ENCODE results near the gene ADARB2. TPM values are rescaled to one million over a fixed set of nuclear protein-coding genes. Genes with fewer than 3 reads are reported as not detected.
A peak's percentile ranks its signal among the peaks of the same experiment; 100 is the strongest.

ADARB2 gene
- total RNA-seq, 4 donors from 2014 or later: 0.32 to 1.6 (median 0.80) TPM

DNA sequence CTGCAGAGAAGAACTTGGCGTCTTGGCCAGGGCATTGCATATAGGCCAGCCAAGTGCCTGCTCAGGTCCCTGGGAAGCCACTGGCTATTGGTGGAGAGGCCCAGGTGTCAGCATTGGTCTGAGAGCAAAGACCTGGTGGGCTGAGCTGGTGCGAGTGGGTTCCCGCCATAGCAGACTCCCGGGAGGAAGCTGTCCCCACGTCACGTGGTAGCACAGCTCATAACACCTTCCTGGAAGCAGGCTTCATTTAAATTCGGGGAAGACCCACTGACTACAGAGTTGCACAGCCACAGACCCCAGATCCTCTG lies 550.7 kb downstream of the ADARB2 start:
- no peak overlapping the region for H3K4me3 ChIP-seq
- DNase-seq (ENCODE audit: low spot score in 2 of 2): peak in 1 of 2 donors; percentile 40
- peaks cover 8% of the 10 kb centered on the region for H3K4me1 ChIP-seq
- H3K36me3 ChIP-seq: no peaks in the 10 kb centered on the region
- H3K27me3 ChIP-seq: peaks cover 8% of the 10 kb centered on the region
- no peak for TF ChIP-seq POLR2A (IDR thresholded peaks at IDR 0.05)
- TF ChIP-seq POLR2AphosphoS5 (IDR thresholded peaks at IDR 0.05): no peak
- H3K27ac ChIP-seq: no peak overlapping the region
- no peaks in the 10 kb centered on the region for H3K9me3 ChIP-seq
- 85% methylated on average over 7 of the region's 7 CpGs for WGBS

- no peak overlapping the region for H3K4me3 ChIP-seq
- no peak overlapping the region for H3K27ac ChIP-seq
- H3K9me3 ChIP-seq: no peaks in the 10 kb centered on the region
- H3K4me1 ChIP-seq: peaks cover 8% of the 10 kb centered on the region
- 91% methylated on average over 15 of the region's 24 CpGs for WGBS
- no peaks in the 10 kb centered on the region for H3K36me3 ChIP-seq
- H3K27me3 ChIP-seq: peaks cover 7% of the 10 kb centered on the region
- peak; percentile 46 to 69 for DNase-seq (ENCODE audit: low spot score in 2 of 2)
- TF ChIP-seq POLR2AphosphoS5 (IDR thresholded peaks at IDR 0.05) (no peak), POLR2A (IDR thresholded peaks at IDR 0.05) (no peak), EP300 (IDR thresholded peaks at IDR 0.05) (no peak), CTCF (IDR thresholded peaks at IDR 0.05) (no peak)
Observed at GRCh38 chr10:1185911-1186682, 551.2 kb downstream of the ADARB2 start.

- Histone ChIP-seq H3K27me3 (peaks cover 3% of the 10 kb centered on the region), H3K36me3 (no peaks in the 10 kb centered on the region), H3K4me1 (peaks cover 8% of the 10 kb centered on the region), H3K27ac (no peak overlapping the region), H3K9me3 (no peaks in the 10 kb centered on the region), H3K4me3 (no peak overlapping the region)
- peak in 1 of 2 donors; percentile 52 for DNase-seq (ENCODE audit: low spot score in 2 of 2)
- 80% methylated on average over 27 of the region's 45 CpGs for WGBS
- TF ChIP-seq POLR2A (IDR thresholded peaks at IDR 0.05) (no peak), CTCF (IDR thresholded peaks at IDR 0.05) (no peak), POLR2AphosphoS5 (IDR thresholded peaks at IDR 0.05) (no peak), EP300 (IDR thresholded peaks at IDR 0.05) (no peak)
Observed at GRCh38 chr10:1184541-1185430, 552.5 kb downstream of the ADARB2 start.

DNA sequence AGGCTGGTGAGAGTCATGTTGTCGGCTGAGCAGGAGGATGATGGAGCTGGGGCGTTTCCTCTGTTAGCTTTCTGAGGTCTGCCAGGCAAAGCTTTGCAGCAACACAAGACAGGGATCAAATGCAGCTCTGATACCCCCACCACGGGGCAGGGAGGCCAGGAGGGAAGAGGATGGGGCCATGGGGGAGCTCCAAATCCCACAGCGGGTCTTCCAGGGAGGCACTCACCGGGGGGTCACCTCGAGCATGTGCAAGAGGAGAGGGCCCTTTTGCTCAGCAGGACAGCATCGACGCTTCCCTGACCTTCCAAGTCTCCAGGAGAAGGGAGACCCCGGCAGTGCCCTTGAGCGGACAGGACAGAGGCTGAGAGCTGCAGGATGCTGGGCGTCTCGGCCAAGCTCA lies 553.6 kb downstream of the ADARB2 start:
- no peak for TF ChIP-seq CTCF (IDR thresholded peaks at IDR 0.05)
- no peak for TF ChIP-seq POLR2AphosphoS5 (IDR thresholded peaks at IDR 0.05)
- TF ChIP-seq POLR2A (IDR thresholded peaks at IDR 0.05): no peak
- TF ChIP-seq EP300 (IDR thresholded peaks at IDR 0.05): no peak
- no peak overlapping the region for H3K4me3 ChIP-seq
- no peak overlapping the region for H3K27ac ChIP-seq
- no peaks in the 10 kb centered on the region for H3K36me3 ChIP-seq
- peaks cover 3% of the 10 kb centered on the region for H3K27me3 ChIP-seq
- peak in 1 of 2 donors; percentile 31 for DNase-seq (ENCODE audit: low spot score in 2 of 2)
- H3K9me3 ChIP-seq: no peaks in the 10 kb centered on the region
- peaks cover 8% of the 10 kb centered on the region for H3K4me1 ChIP-seq
- 77% methylated on average over 8 of the region's 12 CpGs for WGBS

- Histone ChIP-seq H3K27me3 (peaks cover 3% of the 10 kb centered on the region), H3K4me1 (peaks cover 8% of the 10 kb centered on the region), H3K4me3 (no peak overlapping the region), H3K27ac (no peak overlapping the region), H3K9me3 (no peaks in the 10 kb centered on the region), H3K36me3 (no peaks in the 10 kb centered on the region)
- TF ChIP-seq POLR2A (IDR thresholded peaks at IDR 0.05) (no peak), POLR2AphosphoS5 (IDR thresholded peaks at IDR 0.05) (no peak), CTCF (IDR thresholded peaks at IDR 0.05) (no peak), EP300 (IDR thresholded peaks at IDR 0.05) (no peak)
- peak in 1 of 2 donors; percentile 34 for DNase-seq (ENCODE audit: low spot score in 2 of 2)
- WGBS: 94% methylated on average over 13 of the region's 18 CpGs
Observed at GRCh38 chr10:1183033-1183396, 554.3 kb downstream of the ADARB2 start.

Measured in suprapubic skin (tissue), 4 donors.